Tibial artery (tissue), 4 donors: ENCODE results near the gene ZFPL1.

Experiments
- DNase-seq, 2 donors: peaks; one replicate each; pipeline ENCODE4 v3.0.0-alpha.2; 2019
- H3K27ac ChIP-seq, 2 donors: fragments of 200-600 bp; sonication (generic) in 1 of 2; 1 replicate in 1 of 2; 2 replicates in 1 of 2; pipeline ENCODE4 v1.5.1; 2018 to 2019; ENCODE audit warnings: mild to moderate bottlenecking in 1 of 2
- H3K27me3 ChIP-seq, 2 donors: fragments of 200-600 bp; sonication (generic) in 1 of 2; one replicate each; pipeline versions ENCODE4 v1.5.1 to v1.6.0; 2016 to 2019
- H3K36me3 ChIP-seq, 3 donors: fragments of 200-600 bp; sonication (generic) in 2 of 3; one replicate each; pipeline ENCODE4 v1.5.1; 2016 to 2019; ENCODE audit warnings: mild to moderate bottlenecking in 2 of 3
- H3K4me1 ChIP-seq, 4 donors: fragments of 200-600 bp; sonication (generic) in 2 of 4; 1 replicate in 3 of 4; 2 replicates in 1 of 4; pipeline ENCODE4 v1.5.1; 2016 to 2019
- H3K4me3 ChIP-seq, 2 donors: fragments of 200-600 bp; sonication (generic) in 1 of 2; 1 replicate in 1 of 2; 2 replicates in 1 of 2; pipeline ENCODE4 v1.5.1; 2018 to 2019; ENCODE audit warnings: mild to moderate bottlenecking in 2 of 2
- H3K9me3 ChIP-seq, 3 donors: fragments of 200-600 bp; sonication (generic) in 1 of 3; one replicate each; pipeline ENCODE4 v1.5.1; 2016 to 2019
- intact Hi-C: fragments of 100-400 bp; cut with DNase I; formaldehyde crosslinking; loops from one replicate; pipeline ENCODE4 v1.15.0; 2023; ENCODE audit warnings: low total_unique reads
- TF ChIP-seq, protein P1 (sequence below), 2 experiments: fragments of 200-600 bp in 1 of 2; fragments of 450-650 bp in 1 of 2; IDR thresholded peaks; one replicate each; pipeline ENCODE4 v1.5.1; 2017 to 2019; ENCODE audit warnings: antibody characterized with exemption in 2 of 2, mild to moderate bottlenecking in 1 of 2, moderate library complexity in 1 of 2

The ZFPL1 gene

DNA sequence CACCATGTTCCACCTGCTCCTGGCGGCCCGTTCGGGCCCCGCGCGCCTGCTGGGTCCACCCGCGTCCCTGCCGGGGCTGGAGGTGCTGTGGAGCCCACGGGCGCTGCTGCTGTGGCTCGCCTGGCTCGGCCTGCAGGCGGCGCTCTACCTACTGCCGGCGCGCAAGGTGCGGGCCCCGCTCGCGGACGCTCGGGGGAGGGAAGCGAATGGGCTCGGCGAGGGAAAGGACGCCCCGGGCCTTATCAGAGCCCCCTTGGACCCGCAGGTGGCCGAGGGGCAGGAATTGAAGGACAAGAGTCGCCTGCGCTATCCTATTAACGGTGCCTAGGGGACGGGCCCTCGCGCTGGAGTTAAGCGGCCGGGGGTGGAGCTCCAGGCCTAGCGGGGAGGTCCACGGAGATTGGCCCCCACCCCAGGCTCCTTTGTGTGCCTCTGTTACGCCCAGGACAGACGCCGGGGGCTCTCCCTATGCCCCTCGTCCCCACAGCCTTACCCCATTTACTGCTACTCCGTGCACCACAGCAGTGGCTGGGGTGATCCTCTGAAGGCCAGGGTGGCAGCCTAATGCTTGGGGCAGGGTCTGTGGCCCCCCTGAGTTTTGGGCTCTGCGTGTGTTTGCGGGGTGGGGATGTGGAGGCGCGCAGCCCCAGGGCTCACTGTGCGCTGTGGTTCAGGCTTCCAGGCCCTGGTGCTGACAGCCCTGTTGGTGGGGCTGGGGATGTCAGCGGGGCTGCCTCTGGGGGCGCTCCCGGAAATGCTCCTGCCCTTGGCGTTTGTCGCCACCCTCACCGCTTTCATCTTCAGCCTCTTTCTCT, 28.7 kb downstream of the ZFPL1 start:
- H3K27me3 ChIP-seq: no peaks in the 10 kb centered on the region
- H3K4me1 ChIP-seq: peaks cover 10 to 52% (median 48%) of the 10 kb centered on the region in 4 donors
- DNase-seq: no peak
- H3K36me3 ChIP-seq: peaks cover 14 to 39% (median 25%) of the 10 kb centered on the region in 3 donors
- peak overlapping the region; percentile 49 to 58 for H3K27ac ChIP-seq
- intact Hi-C loops: loop anchor here (10.0 kb wide), 1 partner anchor 188 kb away; the partner anchor contains the start of gene PPP2R5B
- H3K9me3 ChIP-seq: no peaks in the 10 kb centered on the region
- TF ChIP-seq, protein P1, sequence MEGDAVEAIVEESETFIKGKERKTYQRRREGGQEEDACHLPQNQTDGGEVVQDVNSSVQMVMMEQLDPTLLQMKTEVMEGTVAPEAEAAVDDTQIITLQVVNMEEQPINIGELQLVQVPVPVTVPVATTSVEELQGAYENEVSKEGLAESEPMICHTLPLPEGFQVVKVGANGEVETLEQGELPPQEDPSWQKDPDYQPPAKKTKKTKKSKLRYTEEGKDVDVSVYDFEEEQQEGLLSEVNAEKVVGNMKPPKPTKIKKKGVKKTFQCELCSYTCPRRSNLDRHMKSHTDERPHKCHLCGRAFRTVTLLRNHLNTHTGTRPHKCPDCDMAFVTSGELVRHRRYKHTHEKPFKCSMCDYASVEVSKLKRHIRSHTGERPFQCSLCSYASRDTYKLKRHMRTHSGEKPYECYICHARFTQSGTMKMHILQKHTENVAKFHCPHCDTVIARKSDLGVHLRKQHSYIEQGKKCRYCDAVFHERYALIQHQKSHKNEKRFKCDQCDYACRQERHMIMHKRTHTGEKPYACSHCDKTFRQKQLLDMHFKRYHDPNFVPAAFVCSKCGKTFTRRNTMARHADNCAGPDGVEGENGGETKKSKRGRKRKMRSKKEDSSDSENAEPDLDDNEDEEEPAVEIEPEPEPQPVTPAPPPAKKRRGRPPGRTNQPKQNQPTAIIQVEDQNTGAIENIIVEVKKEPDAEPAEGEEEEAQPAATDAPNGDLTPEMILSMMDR (IDR thresholded peaks at IDR 0.05): peak; percentile 66 to 73
- H3K4me3 ChIP-seq: peak overlapping the region; percentile 44 to 59

DNA sequence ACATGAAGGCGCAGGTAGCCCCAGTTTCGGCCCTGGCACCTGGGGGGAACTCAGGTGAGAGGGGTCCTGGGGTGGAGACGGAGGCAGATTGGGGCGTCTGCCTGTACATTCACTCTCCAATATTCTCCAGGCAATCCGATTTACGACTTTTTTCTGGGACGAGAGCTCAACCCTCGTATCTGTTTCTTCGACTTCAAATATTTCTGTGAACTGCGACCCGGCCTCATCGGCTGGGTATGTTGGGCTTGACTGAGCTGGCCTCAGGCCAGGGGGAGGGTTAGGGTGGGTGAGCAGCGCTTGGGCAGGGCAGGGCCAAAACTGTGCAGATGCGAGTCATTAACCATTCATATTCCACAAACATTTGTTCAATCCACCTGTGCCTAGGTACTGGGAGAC, 29.3 kb downstream of the ZFPL1 start:
- Histone ChIP-seq H3K9me3 (no peaks in the 10 kb centered on the region), H3K27me3 (no peaks in the 10 kb centered on the region), H3K4me1 (peaks cover 10 to 52% (median 48%) of the 10 kb centered on the region in 4 donors), H3K36me3 (peaks cover 8 to 39% (median 24%) of the 10 kb centered on the region in 3 donors), H3K4me3 (peak overlapping the region in 1 of 2 donors; percentile 59), H3K27ac (peak overlapping the region in 1 of 2 donors; percentile 49)
- TF ChIP-seq, protein P1 (IDR thresholded peaks at IDR 0.05): no peak
- no peak for DNase-seq
- intact Hi-C loops: loop anchor here (10.0 kb wide), 1 partner anchor 189 kb away; the partner anchor contains the start of gene PPP2R5B

GRCh38 chr11:65113839-65114238, 29.8 kb downstream of the ZFPL1 start:
- intact Hi-C loops: loop anchor here (10.0 kb wide), 1 partner anchor 189 kb away; the partner anchor contains the start of gene PPP2R5B
- no peak overlapping the region for H3K27ac ChIP-seq
- no peak overlapping the region for H3K4me3 ChIP-seq
- no peak for DNase-seq
- no peaks in the 10 kb centered on the region for H3K9me3 ChIP-seq
- TF ChIP-seq, protein P1 (IDR thresholded peaks at IDR 0.05): no peak
- H3K36me3 ChIP-seq: peaks cover 7 to 39% (median 24%) of the 10 kb centered on the region in 3 donors
- peaks cover 10 to 52% (median 48%) of the 10 kb centered on the region in 4 donors for H3K4me1 ChIP-seq
- no peaks in the 10 kb centered on the region for H3K27me3 ChIP-seq

GRCh38 chr11:65114538-65115171, 30.6 kb downstream of the ZFPL1 start:
- H3K4me3 ChIP-seq: no peak overlapping the region
- H3K4me1 ChIP-seq: peaks cover 10 to 52% (median 48%) of the 10 kb centered on the region in 4 donors
- no peaks in the 10 kb centered on the region for H3K27me3 ChIP-seq
- intact Hi-C loops: loop anchor here (5.0 to 10.0 kb wide), 2 partner anchors 102 to 190 kb away; partner anchors contain the start of genes ARL2 and PPP2R5B
- no peak for DNase-seq
- no peaks in the 10 kb centered on the region for H3K9me3 ChIP-seq
- peaks cover 7 to 39% (median 24%) of the 10 kb centered on the region in 3 donors for H3K36me3 ChIP-seq
- TF ChIP-seq, protein P1 (IDR thresholded peaks at IDR 0.05): no peak
- no peak overlapping the region for H3K27ac ChIP-seq

DNA sequence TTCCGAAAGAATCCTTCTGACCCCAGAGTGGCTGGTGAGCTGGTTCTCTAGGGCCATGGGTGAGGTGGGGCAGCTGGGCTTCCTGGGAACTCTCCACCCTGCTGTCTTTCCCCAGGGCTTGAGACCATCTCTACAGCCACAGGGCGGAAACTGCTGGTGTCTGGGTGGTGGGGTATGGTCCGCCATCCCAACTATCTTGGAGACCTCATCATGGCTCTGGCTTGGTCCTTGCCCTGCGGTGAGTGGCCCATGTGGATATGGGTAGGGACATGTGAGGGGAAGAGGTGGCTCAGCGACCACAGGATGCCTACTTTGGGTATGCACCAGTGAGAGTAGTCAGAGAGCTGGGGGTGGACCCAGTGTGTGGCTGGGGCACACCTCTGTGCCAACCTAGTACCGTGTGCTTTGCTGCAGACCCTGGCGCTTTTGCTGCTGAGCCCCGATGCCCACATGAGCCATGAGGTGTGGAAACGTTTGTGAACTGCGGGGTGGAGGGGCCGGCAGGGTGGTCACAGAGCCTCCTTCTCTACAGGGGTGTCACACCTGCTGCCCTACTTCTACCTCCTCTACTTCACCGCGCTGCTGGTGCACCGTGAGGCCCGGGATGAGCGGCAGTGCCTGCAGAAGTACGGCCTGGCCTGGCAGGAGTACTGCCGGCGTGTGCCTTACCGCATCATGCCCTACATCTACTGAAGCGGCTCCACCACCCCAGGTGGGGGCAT, 31.5 kb downstream of the ZFPL1 start:
- H3K27me3 ChIP-seq: no peaks in the 10 kb centered on the region
- TF ChIP-seq, protein P1 (IDR thresholded peaks at IDR 0.05): no peak
- H3K9me3 ChIP-seq: no peaks in the 10 kb centered on the region
- DNase-seq: no peak
- H3K27ac ChIP-seq: no peak overlapping the region
- intact Hi-C loops: loop anchor here (5.0 to 10.0 kb wide), 2 partner anchors 103 to 191 kb away; partner anchors contain the start of genes ARL2 and PPP2R5B
- H3K36me3 ChIP-seq: peaks cover 14 to 45% (median 31%) of the 10 kb centered on the region in 3 donors
- peaks cover 10 to 50% (median 46%) of the 10 kb centered on the region in 4 donors for H3K4me1 ChIP-seq
- no peak overlapping the region for H3K4me3 ChIP-seq
